Rectal smooth muscle tissue (tissue), 1 donor: ENCODE data around the gene ELAVL4.

Experiments used
- H3K27ac ChIP-seq: one replicate; pipeline ENCODE4 v1.7.0; 2013; ENCODE audit warnings: low read depth, low read length, inconsistent platforms
- H3K27me3 ChIP-seq: one replicate; pipeline ENCODE4 v1.7.0; 2013; ENCODE audit warnings: low read length; ENCODE audit not compliant: control insufficient read depth, insufficient read depth
- H3K36me3 ChIP-seq: one replicate; pipeline ENCODE4 v1.7.0; 2013; ENCODE audit warnings: low read length; ENCODE audit not compliant: control insufficient read depth, insufficient read depth
- H3K4me1 ChIP-seq: one replicate; pipeline ENCODE4 v1.7.0; 2013; ENCODE audit warnings: low read length; ENCODE audit not compliant: control insufficient read depth, insufficient read depth
- H3K4me3 ChIP-seq: one replicate; pipeline ENCODE4 v1.7.0; 2013; ENCODE audit warnings: low read length
- H3K9ac ChIP-seq: one replicate; pipeline ENCODE4 v1.7.0; 2013; ENCODE audit warnings: low read length

The ELAVL4 gene

DNA sequence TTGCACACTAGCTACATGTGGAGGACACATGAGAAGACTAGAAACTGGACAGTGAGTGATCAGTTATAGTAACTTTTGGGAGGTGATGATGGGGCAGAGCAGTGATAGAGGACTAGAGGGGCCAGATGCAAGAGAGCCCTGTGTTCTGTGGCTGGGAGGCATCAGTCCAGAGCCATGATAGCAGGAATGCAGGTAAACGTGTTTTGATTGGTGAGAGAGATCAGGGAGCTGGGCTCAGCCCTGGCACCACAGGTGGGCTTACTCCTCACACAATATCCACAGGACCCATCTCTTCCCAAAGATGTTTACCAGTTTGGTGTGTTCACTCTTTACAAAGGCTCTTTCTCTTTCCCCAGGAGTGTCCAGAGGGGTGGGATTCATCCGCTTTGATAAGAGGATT lies 86.5 kb downstream of the ELAVL4 start:
- Histone ChIP-seq H3K4me3 (no peak overlapping the region), H3K4me1 (no peaks in the 10 kb centered on the region), H3K27me3 (peaks cover 1% of the 10 kb centered on the region), H3K36me3 (no peaks in the 10 kb centered on the region), H3K27ac (no peak overlapping the region), H3K9ac (no peak overlapping the region)

DNA sequence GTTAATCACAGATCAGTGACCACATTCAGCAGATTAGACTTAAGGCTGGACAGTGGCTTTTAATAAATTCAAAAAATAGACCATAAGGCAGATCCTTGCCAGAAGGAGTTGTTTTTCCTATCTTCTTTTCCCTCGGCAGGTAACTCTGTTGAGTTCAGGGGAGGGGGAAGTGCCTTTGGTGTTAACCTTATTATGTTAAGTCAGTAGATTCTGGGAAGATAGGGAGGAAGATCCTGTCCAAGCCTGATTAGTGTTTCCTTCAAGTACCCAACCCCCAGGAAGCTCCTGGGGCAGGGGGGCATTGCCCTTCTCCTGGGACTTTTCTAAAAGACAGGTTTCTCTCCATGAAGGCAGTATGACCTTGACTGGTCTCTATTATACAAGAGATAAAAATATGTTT lies 87.4 kb downstream of the ELAVL4 start:
- Histone ChIP-seq H3K36me3 (no peaks in the 10 kb centered on the region), H3K4me1 (no peaks in the 10 kb centered on the region), H3K27ac (no peak overlapping the region), H3K9ac (no peak overlapping the region), H3K4me3 (no peak overlapping the region), H3K27me3 (peaks cover 1% of the 10 kb centered on the region)

DNA sequence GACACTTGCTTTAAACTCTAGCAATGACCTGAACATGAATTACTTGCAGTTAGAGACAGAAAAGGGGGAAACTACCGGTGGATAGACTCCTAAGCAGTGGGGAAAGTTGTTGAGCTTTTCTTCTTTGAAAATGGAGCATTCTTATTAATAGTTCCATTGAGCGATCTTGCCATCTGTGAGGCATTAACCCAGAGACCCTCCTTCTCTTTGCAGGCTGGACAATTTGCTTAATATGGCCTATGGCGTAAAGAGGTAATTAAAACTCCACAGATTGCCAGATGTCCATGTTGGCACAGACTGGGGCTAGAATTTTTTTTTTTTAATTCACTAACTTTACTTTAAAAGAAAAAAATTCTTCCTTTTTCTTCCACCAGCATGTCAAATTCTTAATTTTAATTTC lies 88.5 kb downstream of the ELAVL4 start:
- no peak overlapping the region for H3K27ac ChIP-seq
- H3K36me3 ChIP-seq: no peaks in the 10 kb centered on the region

DNA sequence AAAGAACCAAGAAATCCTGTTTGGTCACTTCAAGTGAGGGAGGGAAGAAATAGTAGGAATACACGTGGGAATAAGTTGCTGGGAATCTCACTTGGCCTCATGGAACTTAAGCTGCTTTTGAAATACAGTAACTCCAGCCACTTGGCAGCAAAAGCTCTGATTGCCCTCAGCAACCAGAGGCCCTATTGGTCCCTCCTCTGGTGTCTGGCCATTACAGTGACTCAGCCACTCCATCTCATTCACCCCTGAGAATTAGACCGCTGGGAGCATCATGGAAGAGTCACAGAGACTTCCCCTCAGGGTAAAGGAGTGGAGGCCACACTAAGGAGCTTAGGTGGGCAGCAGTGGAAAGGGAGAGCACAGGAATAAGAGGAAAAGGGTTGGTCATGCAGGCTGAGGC lies 99.6 kb downstream of the ELAVL4 start:
- Histone ChIP-seq H3K27me3 (no peaks in the 10 kb centered on the region), H3K4me3 (no peak overlapping the region), H3K36me3 (no peaks in the 10 kb centered on the region), H3K27ac (no peak overlapping the region), H3K9ac (no peak overlapping the region), H3K4me1 (no peaks in the 10 kb centered on the region)

More for the DNA sequence above, 88.5 kb downstream of the ELAVL4 start:
- H3K4me1 ChIP-seq: no peaks in the 10 kb centered on the region
- no peak overlapping the region for H3K9ac ChIP-seq
- H3K27me3 ChIP-seq: peaks cover 1% of the 10 kb centered on the region
- H3K4me3 ChIP-seq: no peak overlapping the region

DNA sequence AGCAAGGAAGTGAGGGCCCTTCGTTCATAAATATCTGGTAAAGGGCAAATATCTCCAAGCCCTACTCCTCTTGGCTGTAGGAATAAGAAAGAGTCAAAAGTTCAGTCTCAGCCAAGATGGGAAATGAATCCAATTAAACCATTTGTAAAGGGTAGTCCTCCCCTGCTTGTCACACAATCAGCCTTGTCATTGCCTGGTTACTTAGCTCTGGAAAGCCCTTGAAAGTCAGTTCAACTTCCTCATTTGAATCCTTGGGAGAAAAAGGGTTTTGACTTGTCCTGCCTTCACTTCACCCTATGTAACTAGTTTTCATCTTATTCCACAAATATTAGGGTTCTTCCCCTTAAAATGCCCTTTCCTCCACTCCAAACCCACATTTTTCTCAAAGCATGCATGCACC lies 100.0 kb downstream of the ELAVL4 start:
- no peaks in the 10 kb centered on the region for H3K4me1 ChIP-seq
- H3K9ac ChIP-seq: no peak overlapping the region
- no peak overlapping the region for H3K4me3 ChIP-seq
- H3K27me3 ChIP-seq: no peaks in the 10 kb centered on the region
- no peak overlapping the region for H3K27ac ChIP-seq
- no peaks in the 10 kb centered on the region for H3K36me3 ChIP-seq

DNA sequence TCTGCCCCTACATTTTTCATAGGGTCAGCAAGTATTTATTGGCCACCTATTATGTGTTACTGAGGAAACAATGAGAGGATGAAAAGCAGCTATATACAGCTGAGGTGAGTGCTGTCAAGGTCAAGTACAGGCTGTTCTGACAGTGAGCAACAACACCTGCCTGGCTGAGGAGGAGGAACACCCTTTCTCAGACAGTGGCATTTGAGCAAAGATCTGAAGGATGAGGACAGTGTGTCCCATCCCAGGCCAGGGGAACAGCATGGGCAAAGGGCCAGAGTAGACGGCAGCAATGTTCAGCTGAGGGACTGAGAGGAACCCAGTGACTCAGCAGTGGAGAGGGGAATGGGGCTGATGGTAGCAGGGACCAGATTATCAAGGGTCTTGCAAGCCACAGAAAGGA lies 101.0 kb downstream of the ELAVL4 start:
- H3K36me3 ChIP-seq: no peaks in the 10 kb centered on the region

DNA sequence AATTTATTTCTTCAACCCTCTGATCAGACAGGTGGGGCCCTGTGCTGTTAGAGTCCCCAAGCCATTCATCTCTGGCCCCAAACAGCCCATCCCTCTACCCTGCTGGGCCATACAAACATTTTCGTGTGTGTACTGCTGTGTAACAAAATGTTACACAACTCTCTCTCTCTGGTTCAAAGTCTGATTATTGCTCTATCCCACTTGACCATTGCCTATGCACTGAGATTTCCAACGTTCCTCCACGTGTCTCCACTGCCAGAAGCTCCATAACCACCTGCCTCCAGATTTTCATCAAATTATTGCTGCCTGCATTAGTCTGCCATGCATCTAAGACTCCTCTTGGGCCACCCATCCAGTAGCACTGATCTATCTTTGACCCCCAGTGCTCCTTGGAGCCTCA lies 104.8 kb downstream of the ELAVL4 start:
- Histone ChIP-seq H3K27me3 (no peaks in the 10 kb centered on the region), H3K9ac (no peak overlapping the region), H3K36me3 (no peaks in the 10 kb centered on the region), H3K4me1 (no peaks in the 10 kb centered on the region), H3K27ac (no peak overlapping the region), H3K4me3 (no peak overlapping the region)

More for the DNA sequence above, 101.0 kb downstream of the ELAVL4 start:
- Histone ChIP-seq H3K4me1 (no peaks in the 10 kb centered on the region), H3K4me3 (no peak overlapping the region), H3K9ac (no peak overlapping the region), H3K27me3 (no peaks in the 10 kb centered on the region), H3K27ac (no peak overlapping the region)

DNA sequence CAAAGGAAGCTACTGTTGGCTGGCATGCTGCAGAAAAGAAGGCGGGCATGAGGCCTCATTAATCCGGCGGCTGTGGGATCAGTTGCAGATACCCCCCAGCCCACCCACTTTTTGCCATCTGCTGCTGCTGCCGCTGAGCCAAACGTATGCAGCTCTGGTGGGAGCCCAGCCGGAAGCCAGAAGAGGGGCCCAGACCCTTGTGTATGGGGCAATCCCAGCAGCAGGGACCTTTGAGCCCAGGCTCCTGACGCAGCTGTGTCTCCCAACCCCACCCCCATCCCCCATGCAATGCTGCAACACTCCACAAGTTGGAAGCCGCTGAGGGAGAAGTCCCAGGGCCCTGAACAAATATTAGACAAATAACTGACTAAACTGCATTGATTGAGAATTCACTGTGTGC lies 106.0 kb downstream of the ELAVL4 start:
- no peaks in the 10 kb centered on the region for H3K27me3 ChIP-seq
- no peak overlapping the region for H3K27ac ChIP-seq
- H3K4me1 ChIP-seq: no peaks in the 10 kb centered on the region
- H3K4me3 ChIP-seq: no peak overlapping the region
- no peaks in the 10 kb centered on the region for H3K36me3 ChIP-seq
- H3K9ac ChIP-seq: no peak overlapping the region

DNA sequence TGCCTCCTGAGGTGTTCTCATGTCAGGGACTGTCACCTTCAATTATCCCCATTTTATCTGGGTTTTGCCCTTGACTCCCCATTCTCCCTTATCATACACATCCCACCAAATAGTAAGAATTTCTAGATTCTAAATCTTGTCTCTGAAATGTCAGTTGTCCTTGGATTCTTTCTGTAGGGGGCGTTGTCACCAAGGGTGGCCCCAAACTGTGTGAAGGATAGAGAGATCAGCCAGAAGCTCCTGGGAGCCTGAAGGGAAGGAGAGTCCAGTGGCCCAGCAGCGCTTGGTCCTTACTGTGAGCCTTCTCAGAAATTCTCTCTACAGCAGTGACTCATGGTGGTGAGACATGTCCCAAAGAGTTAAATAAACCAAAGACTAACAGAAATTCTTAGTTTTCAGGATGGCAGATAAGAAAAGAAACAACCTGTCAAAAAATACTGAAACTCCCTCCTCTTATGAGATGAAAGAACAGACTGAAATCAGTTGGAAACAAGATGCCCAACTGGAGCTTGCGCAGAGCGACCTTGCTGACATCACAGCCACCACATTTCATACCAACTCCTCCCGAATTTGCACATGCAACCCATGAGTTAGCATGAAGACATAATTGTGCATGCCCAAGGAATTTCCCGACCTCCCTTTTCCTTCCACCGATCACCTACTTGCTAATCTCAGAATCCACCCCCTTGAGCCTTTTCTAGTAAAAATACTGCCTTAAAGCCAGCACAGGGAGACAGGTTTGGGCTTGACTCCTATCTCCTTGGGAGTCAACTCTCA lies 109.8 kb downstream of the ELAVL4 start:
- H3K4me3 ChIP-seq: no peak overlapping the region
- no peaks in the 10 kb centered on the region for H3K27me3 ChIP-seq
- H3K4me1 ChIP-seq: no peaks in the 10 kb centered on the region
- no peak overlapping the region for H3K9ac ChIP-seq
- no peaks in the 10 kb centered on the region for H3K36me3 ChIP-seq
- H3K27ac ChIP-seq: no peak overlapping the region

DNA sequence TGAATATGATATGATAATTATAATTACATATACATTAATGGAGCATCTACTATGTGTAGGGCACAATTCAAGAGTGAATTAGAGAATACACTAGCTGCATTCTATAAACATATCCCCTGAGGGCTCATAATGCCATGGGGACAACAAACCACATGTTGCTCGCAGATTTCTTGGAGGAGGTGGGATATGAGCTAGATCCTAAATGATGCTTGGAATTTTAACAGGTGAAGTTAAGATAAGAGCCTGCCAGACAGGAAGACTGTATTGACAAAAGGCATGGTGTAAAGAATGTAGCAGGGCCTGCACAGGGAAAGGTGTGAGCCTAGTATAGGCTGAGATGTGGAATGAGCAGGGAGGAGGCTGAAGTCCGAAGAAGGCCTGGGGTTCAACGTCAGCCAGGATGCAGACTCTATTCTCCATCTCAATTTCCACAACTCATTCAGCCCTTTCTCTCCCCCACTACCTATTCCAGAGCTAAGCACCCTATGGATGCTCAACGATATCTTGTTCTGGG lies 120.2 kb downstream of the ELAVL4 start:
- Histone ChIP-seq H3K4me3 (no peak overlapping the region), H3K27ac (no peak overlapping the region), H3K27me3 (no peaks in the 10 kb centered on the region), H3K36me3 (no peaks in the 10 kb centered on the region), H3K4me1 (no peaks in the 10 kb centered on the region), H3K9ac (no peak overlapping the region)

DNA sequence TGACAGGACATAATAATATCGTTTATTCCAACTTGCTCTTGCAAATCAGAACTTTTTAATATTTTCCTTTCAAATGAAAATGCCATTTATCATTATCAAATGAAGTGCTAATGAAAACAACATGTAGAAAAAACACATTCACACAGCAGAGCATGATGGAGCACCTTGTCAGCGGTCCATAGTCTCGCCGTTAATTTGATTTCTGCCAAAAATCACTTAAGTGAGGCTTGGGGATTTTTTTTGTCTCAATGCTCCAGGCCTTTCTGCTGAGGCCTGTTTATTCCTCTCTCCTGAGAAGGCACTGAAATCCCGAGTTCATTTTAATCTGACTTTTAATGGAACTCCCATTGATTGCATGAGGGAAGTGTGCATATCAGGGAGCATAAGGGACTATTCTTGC lies 122.5 kb downstream of the ELAVL4 start:
- Histone ChIP-seq H3K4me1 (no peaks in the 10 kb centered on the region), H3K36me3 (no peaks in the 10 kb centered on the region), H3K27me3 (no peaks in the 10 kb centered on the region), H3K9ac (no peak overlapping the region), H3K27ac (no peak overlapping the region), H3K4me3 (no peak overlapping the region)

DNA sequence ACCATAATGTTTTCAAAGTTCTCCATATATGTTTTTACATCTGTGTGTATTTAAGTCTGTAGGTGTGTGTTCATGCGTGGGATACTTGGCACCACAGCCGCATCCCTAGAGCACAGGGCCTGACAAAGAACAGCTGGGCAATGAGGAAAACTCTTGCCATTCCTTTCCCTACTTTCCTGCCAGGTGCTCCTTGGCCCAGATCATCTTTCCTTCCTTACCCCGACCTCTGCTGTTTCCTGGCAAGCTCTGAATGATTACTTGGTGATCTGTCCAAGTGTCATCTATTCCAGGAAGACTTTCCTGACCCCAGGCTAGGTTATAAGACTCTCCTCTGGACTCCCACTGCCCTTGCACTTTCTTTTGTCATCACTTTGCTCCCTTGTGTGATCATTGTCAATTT lies 123.6 kb downstream of the ELAVL4 start:
- Histone ChIP-seq H3K27ac (no peak overlapping the region), H3K36me3 (no peaks in the 10 kb centered on the region), H3K27me3 (no peaks in the 10 kb centered on the region), H3K4me1 (no peaks in the 10 kb centered on the region), H3K9ac (no peak overlapping the region), H3K4me3 (no peak overlapping the region)

DNA sequence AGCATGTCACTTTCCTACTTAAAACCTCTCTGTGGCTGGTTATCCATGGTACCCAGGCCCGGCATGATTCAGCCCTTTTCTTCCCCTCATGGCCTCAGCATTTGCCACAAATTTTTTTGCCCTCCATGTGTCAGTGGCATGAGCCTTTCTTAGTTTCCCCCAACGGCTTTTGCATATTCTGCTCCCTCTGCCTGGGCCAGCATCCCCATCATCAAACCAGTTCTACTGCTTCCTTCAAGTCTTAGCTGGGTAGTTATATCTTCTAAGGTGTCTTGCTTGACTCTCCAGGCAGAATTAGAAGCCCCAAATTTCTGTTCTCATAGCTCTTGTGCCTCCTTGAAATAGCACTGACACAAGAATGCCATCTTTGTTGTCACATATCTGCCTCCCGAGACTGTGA lies 127.9 kb downstream of the ELAVL4 start:
- no peaks in the 10 kb centered on the region for H3K27me3 ChIP-seq
- no peak overlapping the region for H3K9ac ChIP-seq
- no peak overlapping the region for H3K4me3 ChIP-seq
- no peaks in the 10 kb centered on the region for H3K36me3 ChIP-seq
- no peaks in the 10 kb centered on the region for H3K4me1 ChIP-seq
- no peak overlapping the region for H3K27ac ChIP-seq
